Embryonic facial prominence (tissue), 1 donor: Measurements from ENCODE around the gene SYNPO2.
"Not testable (repeated sequence)": the region's sequence is repeated elsewhere in the genome, so short reads cannot be mapped to it uniquely, and the experiment has no call there.

Experiments used
- DNase-seq: peaks from one replicate; pipeline ENCODE4 v3.0.0-alpha.2; 2016; ENCODE audit errors: extremely low spot score

The SYNPO2 gene

GRCh38 chr4:119002476-119002875 is 113.8 kb downstream of the SYNPO2 start:
- no peak for DNase-seq

- DNase-seq, result not testable (repeated sequence)
Observed at GRCh38 chr4:119003001-119003400, 114.3 kb downstream of the SYNPO2 start.

- DNase-seq, result no peak
Observed at GRCh38 chr4:119005928-119006460, 117.3 kb downstream of the SYNPO2 start.

- DNase-seq, result no peak
Observed at GRCh38 chr4:119008761-119009160, 120.1 kb downstream of the SYNPO2 start.

GRCh38 chr4:119010221-119010620 is 121.6 kb downstream of the SYNPO2 start:
- DNase-seq, result not testable (repeated sequence)

- DNase-seq, result no peak
Observed at GRCh38 chr4:119010909-119011606, 122.4 kb downstream of the SYNPO2 start.

- DNase-seq, result no peak
Observed at GRCh38 chr4:119011607-119011988, 122.9 kb downstream of the SYNPO2 start.

- DNase-seq, result no peak
Observed at GRCh38 chr4:119014658-119015057, 126.0 kb downstream of the SYNPO2 start.

GRCh38 chr4:119016636-119017035 is 128.0 kb downstream of the SYNPO2 start:
- no peak for DNase-seq

- no peak for DNase-seq
Observed at GRCh38 chr4:119017636-119018035, 129.0 kb downstream of the SYNPO2 start.

- DNase-seq, result no peak
Observed at GRCh38 chr4:119020158-119020557, 131.5 kb downstream of the SYNPO2 start.

- not testable (repeated sequence) for DNase-seq
Observed at GRCh38 chr4:119022520-119022919, 133.9 kb downstream of the SYNPO2 start.

GRCh38 chr4:119024102-119024501 is 135.4 kb downstream of the SYNPO2 start:
- DNase-seq, result no peak

GRCh38 chr4:119025420-119025819 is 136.8 kb downstream of the SYNPO2 start:
- no peak for DNase-seq

GRCh38 chr4:119025916-119026661 is 137.4 kb downstream of the SYNPO2 start:
- no peak for DNase-seq

- no peak for DNase-seq
Observed at GRCh38 chr4:119026662-119027444, 138.2 kb downstream of the SYNPO2 start.

GRCh38 chr4:119027811-119028210 is 139.2 kb downstream of the SYNPO2 start:
- no peak for DNase-seq

GRCh38 chr4:119028296-119028695 is 139.6 kb downstream of the SYNPO2 start:
- DNase-seq, result no peak

- no peak for DNase-seq
Observed at GRCh38 chr4:119029847-119030535, 141.3 kb downstream of the SYNPO2 start.

- no peak for DNase-seq
Observed at GRCh38 chr4:119030536-119030890, 141.9 kb downstream of the SYNPO2 start.

GRCh38 chr4:119031218-119031617 is 142.6 kb downstream of the SYNPO2 start:
- no peak for DNase-seq
